Iris pigment epithelial cell (primary cell): ENCODE data around the gene MANBA.
"Not testable (repeated sequence)": the region's sequence is repeated elsewhere in the genome, so short reads cannot be mapped to it uniquely, and the experiment has no call there.

Source experiments
- DNase-seq: peaks from one replicate; pipeline ENCODE4 v3.0.0-alpha.2; 2011; ENCODE audit warnings: low read depth

MANBA gene

GRCh38 chr4:102761906-102762305, 1.1 kb upstream of the MANBA start:
- DNase-seq = no peak

DNA sequence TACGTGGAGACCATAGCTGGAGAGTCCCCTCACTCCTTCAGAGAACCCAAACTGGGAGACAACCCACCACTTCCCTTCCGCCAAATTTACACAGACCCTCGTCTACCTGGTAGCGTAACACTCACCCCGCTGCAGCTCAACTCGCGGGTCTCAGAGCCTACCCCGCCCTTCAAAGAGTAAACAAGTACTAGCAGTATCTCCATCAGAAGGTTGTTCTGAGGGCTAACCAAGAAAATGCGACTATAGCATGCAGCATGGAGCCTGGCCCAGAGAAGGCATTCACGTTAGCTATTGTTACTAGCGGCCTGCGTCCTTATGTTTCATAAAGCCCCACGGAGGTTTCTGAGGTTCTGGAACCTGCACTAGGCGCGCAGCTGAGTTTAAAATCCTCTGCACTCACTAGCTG, 531 bp upstream of the MANBA start:
- DNase-seq = peak; percentile 25

- DNase-seq = peak; percentile 52
Observed at GRCh38 chr4:102759831-102760644, 730 bp downstream of the MANBA start.

GRCh38 chr4:102758241-102759160, 2.3 kb downstream of the MANBA start:
- no peak for DNase-seq

GRCh38 chr4:102757681-102758080, 3.1 kb downstream of the MANBA start:
- DNase-seq = no peak

DNA sequence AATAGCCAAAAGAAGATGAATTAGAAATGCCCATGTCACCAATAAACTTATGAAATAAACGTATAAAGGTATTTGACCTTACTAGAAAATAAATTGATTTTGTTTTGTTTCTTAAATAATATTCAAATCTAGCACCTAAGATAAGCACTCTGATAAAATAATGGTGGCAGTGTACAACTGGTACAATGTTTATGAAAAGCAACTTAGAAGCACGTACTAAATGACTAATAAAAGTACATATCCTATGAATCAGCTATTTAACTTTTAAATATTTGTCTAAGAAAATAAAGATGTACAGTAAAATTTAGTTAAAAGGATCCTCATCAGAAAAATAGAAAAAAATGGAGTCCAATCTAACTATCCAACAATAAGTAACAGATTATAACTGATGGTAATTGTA, 6.7 kb downstream of the MANBA start:
- DNase-seq = peak; percentile 16

DNA sequence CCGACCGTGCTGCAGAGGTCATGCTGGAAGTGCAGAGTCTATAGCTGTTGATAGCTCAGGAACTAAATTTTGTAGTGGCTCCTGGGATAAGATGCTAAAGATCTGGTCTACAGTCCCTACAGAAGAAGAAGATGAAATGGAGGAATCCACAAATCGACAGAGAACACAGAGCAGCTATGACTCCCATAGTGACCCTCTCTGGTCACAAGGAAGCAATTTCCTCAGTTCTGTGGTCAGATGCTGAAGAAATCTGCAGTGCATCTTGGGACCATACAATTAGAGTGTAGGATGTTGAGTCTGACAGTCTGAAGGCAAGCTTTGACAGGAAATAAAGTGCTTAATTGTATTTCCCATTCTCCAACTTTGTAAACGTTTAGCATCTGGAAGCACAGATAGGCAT, 8.8 kb downstream of the MANBA start:
- no peak for DNase-seq

GRCh38 chr4:102743352-102743751, 17.4 kb downstream of the MANBA start:
- DNase-seq = not testable (repeated sequence)

- DNase-seq = not testable (repeated sequence)
Observed at GRCh38 chr4:102738802-102739201, 22.0 kb downstream of the MANBA start.

DNA sequence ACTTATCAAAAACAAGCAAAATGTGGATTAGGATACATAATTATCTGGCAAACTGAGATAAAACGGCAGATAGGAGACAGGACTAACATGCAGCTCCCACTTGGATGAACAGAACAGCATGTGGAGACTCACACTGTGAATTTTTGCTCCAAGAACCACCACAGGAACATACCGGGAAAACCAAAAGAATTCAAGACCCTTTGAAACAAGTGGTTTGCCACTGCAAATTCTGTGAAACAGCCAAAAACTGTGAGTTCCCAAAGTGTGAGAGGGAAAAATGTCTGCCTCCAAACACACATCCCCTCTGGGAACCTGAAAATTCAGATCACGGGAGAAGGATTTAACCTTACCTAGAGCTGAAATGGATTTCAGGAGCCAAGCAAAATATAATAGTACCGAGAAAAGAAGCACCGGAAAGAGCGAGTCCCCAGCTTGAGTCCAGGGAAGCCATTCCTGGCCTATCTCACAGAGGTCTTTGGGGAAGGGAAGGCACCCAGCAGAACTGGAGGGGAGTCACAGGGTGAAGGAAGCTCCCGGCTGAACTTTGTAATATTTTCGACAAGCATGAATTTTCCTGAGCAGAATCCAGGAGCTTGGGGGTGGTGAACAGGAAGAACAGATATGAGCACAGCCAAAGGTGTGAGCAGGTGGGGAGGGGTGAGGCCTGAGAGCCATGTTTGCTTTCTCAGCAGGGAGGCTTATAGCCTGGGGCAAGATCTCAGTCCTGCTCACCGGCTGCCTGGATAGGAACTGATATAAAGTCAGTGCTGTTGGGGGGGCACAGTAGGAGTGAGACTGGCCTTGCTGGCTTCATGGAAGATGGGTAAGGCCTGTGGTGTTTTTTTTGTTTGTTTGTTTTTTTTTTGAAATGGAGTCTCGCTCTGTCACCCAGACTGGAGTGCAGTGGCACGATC, 23.9 kb downstream of the MANBA start:
- DNase-seq = no peak

DNA sequence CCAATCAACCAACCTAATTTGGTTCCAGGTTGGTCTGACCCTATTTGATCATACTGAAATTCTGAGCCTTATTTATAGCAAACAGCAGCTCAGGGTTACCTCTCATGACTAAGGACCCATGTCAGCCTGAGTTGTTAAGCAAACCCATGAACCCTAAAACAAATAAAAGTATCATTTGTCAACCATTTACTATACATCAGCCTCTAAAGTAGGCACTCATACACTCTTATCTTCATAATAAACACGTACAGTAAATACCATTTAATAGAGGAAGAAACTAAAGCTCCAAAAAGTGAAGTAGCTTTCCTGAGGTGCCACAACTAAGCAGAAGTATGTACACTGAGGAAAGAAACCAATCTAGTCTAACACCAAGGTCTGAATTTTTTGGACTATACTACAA, 25.2 kb downstream of the MANBA start:
- DNase-seq = no peak

GRCh38 chr4:102734591-102735385, 26.0 kb downstream of the MANBA start:
- peak; percentile 36 for DNase-seq

DNA sequence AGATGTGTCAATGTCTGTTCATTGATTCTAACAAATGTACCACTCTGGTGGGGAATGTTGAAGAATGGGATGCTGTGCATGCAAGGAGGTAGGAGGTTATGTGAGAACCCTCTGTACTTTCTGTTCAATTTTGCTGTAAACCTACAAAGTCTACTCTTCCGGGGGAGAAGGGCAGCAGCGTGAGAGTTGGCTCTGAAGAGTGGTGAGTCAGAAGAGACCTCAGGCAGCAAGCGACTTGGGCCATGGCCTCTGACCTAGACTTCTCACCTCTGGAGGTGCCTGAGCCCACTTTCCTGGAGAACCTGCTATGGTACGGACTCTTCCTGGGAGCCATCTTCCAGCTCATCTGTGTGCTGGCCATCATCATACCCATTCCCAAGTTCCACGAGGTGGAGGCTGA, 26.7 kb downstream of the MANBA start:
- no peak for DNase-seq

GRCh38 chr4:102733084-102733483, 27.7 kb downstream of the MANBA start:
- no peak for DNase-seq

GRCh38 chr4:102732678-102733077, 28.1 kb downstream of the MANBA start:
- DNase-seq = no peak

GRCh38 chr4:102730968-102731533, 29.7 kb downstream of the MANBA start:
- no peak for DNase-seq

GRCh38 chr4:102729486-102729885, 31.3 kb downstream of the MANBA start:
- DNase-seq = peak; percentile 22

GRCh38 chr4:102726919-102727318, 33.8 kb downstream of the MANBA start:
- not testable (repeated sequence) for DNase-seq

DNA sequence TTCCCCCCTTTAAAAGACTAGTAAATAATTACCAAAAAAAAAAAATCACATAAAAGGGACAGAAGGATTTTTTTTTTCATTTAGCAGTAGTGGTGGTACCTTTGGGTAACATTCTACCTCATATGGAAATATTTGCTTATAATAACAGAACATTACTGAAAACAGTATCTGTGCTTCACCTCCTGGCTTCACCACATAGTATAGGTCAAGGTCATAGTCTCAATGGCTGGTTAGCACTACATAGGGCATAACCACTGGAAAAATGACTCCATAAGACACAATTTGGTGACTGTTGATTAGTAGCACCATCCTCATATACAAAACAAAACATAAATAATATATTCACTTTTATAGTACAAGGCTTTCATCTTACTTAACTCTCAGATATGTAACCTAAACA, 34.7 kb downstream of the MANBA start:
- DNase-seq = no peak

- DNase-seq = no peak
Observed at GRCh38 chr4:102725229-102725628, 35.5 kb downstream of the MANBA start.

GRCh38 chr4:102723511-102723910, 37.3 kb downstream of the MANBA start:
- DNase-seq = no peak
